Embryonic facial prominence (tissue), 1 donor: Measurements from ENCODE around the gene RPH3AL.
"Not testable (repeated sequence)": the region's sequence is repeated elsewhere in the genome, so short reads cannot be mapped to it uniquely, and the experiment has no call there.

Experiments used
- DNase-seq: peaks from one replicate; pipeline ENCODE4 v3.0.0-alpha.2; 2016; ENCODE audit errors: extremely low spot score

RPH3AL gene

GRCh38 chr17:180381-181244, 172.0 kb downstream of the RPH3AL start:
- DNase-seq = no peak

- DNase-seq = no peak
Measured at GRCh38 chr17:179781-180380, 172.7 kb downstream of the RPH3AL start.

- no peak for DNase-seq
Measured at GRCh38 chr17:179066-179432, 173.6 kb downstream of the RPH3AL start.

GRCh38 chr17:178292-179065, 174.1 kb downstream of the RPH3AL start:
- no peak for DNase-seq

GRCh38 chr17:177762-178161, 174.8 kb downstream of the RPH3AL start:
- DNase-seq = no peak

- no peak for DNase-seq
Measured at GRCh38 chr17:177155-177554, 175.5 kb downstream of the RPH3AL start.

- DNase-seq = no peak
Measured at GRCh38 chr17:173166-173911, 179.3 kb downstream of the RPH3AL start.

GRCh38 chr17:172401-172800, 180.2 kb downstream of the RPH3AL start:
- DNase-seq = no peak

GRCh38 chr17:171871-172270, 180.7 kb downstream of the RPH3AL start:
- DNase-seq = no peak

- no peak for DNase-seq
Measured at GRCh38 chr17:170130-170670, 182.4 kb downstream of the RPH3AL start.

- DNase-seq = not testable (repeated sequence)
Measured at GRCh38 chr17:168614-169013, 184.0 kb downstream of the RPH3AL start.

GRCh38 chr17:165939-166338, 186.7 kb downstream of the RPH3AL start:
- no peak for DNase-seq

- no peak for DNase-seq
Measured at GRCh38 chr17:164303-165235, 188.0 kb downstream of the RPH3AL start.

- no peak for DNase-seq
Measured at GRCh38 chr17:163514-164098, 189.0 kb downstream of the RPH3AL start.

GRCh38 chr17:162689-163088, 189.9 kb downstream of the RPH3AL start:
- no peak for DNase-seq
